ENCODE measurements around the gene DUOX2.

DNA sequence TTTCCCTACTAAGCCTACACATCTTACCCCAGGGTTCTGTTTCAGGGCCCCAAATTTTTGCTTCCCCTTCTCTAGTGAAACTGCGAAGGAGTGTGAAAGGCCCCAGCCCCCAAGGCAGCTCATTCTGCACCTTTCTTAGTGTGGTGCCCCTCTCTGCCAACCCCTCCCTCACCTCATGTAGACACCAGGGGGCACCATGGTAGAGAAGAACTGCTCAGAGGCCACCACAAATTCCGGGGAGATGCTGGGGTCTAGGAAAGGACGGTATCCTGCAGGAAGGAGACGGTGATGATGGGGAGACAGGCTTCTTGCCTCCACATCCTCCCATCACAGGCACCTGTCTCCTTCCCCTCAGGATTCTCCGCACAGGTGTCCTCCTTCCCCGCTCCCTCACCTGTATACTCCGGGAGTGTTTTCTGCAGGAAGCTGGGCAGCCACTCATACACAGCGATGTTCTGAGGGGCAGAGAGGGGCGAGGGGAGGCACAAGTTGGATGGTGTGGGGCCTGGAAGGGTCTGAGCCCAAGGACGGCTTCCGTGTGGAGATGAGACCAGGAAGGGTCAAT is 3.6 kb downstream of the DUOX2 start:
- TF ChIP-seq CTCF (IDR thresholded peaks at IDR 0.05; ENCODE audit: low read depth, low read length, missing input control), result no peak
- TF ChIP-seq TAF1 (conservative IDR thresholded peaks at IDR 0.05), result no peak
- no peak for TF ChIP-seq YY1 (IDR thresholded peaks at IDR 0.05)
- TF ChIP-seq, protein P1, sequence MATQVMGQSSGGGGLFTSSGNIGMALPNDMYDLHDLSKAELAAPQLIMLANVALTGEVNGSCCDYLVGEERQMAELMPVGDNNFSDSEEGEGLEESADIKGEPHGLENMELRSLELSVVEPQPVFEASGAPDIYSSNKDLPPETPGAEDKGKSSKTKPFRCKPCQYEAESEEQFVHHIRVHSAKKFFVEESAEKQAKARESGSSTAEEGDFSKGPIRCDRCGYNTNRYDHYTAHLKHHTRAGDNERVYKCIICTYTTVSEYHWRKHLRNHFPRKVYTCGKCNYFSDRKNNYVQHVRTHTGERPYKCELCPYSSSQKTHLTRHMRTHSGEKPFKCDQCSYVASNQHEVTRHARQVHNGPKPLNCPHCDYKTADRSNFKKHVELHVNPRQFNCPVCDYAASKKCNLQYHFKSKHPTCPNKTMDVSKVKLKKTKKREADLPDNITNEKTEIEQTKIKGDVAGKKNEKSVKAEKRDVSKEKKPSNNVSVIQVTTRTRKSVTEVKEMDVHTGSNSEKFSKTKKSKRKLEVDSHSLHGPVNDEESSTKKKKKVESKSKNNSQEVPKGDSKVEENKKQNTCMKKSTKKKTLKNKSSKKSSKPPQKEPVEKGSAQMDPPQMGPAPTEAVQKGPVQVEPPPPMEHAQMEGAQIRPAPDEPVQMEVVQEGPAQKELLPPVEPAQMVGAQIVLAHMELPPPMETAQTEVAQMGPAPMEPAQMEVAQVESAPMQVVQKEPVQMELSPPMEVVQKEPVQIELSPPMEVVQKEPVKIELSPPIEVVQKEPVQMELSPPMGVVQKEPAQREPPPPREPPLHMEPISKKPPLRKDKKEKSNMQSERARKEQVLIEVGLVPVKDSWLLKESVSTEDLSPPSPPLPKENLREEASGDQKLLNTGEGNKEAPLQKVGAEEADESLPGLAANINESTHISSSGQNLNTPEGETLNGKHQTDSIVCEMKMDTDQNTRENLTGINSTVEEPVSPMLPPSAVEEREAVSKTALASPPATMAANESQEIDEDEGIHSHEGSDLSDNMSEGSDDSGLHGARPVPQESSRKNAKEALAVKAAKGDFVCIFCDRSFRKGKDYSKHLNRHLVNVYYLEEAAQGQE (IDR thresholded peaks at IDR 0.05), result no peak
- no peak for TF ChIP-seq MAX (IDR thresholded peaks at IDR 0.05)
